HG03196 (cell line): Measurements from ENCODE around the gene RIPK4.

Source experiments
- ATAC-seq: cut with Tn5 transposase; IDR thresholded peaks from one replicate; pipeline ENCODE4 v1.9.1; 2021; ENCODE audit not compliant: unreplicated experiment

The RIPK4 gene

GRCh38 chr21:41755934-41756773 is 10.7 kb downstream of the RIPK4 start:
- no peak for ATAC-seq

- ATAC-seq: no peak
Measured at GRCh38 chr21:41755258-41755933, 11.5 kb downstream of the RIPK4 start.

- ATAC-seq: no peak
Measured at GRCh38 chr21:41754479-41754891, 12.4 kb downstream of the RIPK4 start.

- ATAC-seq: no peak
Measured at GRCh38 chr21:41753006-41753898, 13.6 kb downstream of the RIPK4 start.

GRCh38 chr21:41752231-41752681 is 14.6 kb downstream of the RIPK4 start:
- ATAC-seq: no peak

GRCh38 chr21:41751611-41752011 is 15.2 kb downstream of the RIPK4 start:
- no peak for ATAC-seq

GRCh38 chr21:41750532-41751151 is 16.2 kb downstream of the RIPK4 start:
- ATAC-seq: no peak

GRCh38 chr21:41750051-41750450 is 16.8 kb downstream of the RIPK4 start:
- no peak for ATAC-seq

- ATAC-seq: no peak
Measured at GRCh38 chr21:41749286-41749685, 17.6 kb downstream of the RIPK4 start.

- ATAC-seq: no peak
Measured at GRCh38 chr21:41747943-41748738, 18.7 kb downstream of the RIPK4 start.

- ATAC-seq: no peak
Measured at GRCh38 chr21:41746744-41747006, 20.2 kb downstream of the RIPK4 start.

- ATAC-seq: no peak
Measured at GRCh38 chr21:41745971-41746743, 20.7 kb downstream of the RIPK4 start.

GRCh38 chr21:41745026-41745820 is 21.6 kb downstream of the RIPK4 start:
- ATAC-seq: no peak

GRCh38 chr21:41744028-41744930 is 22.6 kb downstream of the RIPK4 start:
- ATAC-seq: no peak

GRCh38 chr21:41743321-41744027 is 23.4 kb downstream of the RIPK4 start:
- ATAC-seq: no peak

GRCh38 chr21:41742073-41742875 is 24.6 kb downstream of the RIPK4 start:
- ATAC-seq: no peak
